ENCODE measurements around the gene WIPF2. TPM values are rescaled to one million over a fixed set of nuclear protein-coding genes. Genes with fewer than 3 reads are reported as not detected.

The WIPF2 gene
- polyA plus RNA-seq, 2 of the 4 experiments (the other 2 are of a cell fraction), result 13.8 to 21.5 TPM

DNA sequence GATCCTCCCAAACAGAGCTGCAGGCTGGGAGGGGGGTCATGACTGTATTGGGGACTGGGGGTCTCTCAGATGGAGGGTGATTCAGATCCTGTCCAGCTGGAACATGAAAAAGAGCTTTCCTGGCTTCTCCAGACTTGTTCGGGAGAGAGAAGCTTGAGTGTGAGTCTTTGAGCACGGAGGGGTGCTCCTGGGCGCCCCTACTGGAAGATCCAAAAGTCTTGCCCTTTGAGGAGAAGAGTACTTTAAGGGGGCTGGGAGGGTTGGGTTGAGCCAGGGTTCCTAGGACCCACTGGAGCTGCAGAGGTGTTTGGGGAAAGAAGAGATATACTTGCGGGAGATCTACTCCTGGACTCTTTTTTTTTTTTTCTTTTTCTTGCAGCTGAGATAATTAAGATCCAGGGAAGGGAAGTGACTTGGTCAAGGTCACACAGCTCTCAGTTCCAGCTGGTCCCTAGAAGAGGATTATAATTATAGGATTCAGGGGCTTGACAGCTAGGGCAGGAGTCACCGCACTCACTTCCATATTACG lies 98.3 kb downstream of the WIPF2 start (continued):
- TF ChIP-seq, protein P1, sequence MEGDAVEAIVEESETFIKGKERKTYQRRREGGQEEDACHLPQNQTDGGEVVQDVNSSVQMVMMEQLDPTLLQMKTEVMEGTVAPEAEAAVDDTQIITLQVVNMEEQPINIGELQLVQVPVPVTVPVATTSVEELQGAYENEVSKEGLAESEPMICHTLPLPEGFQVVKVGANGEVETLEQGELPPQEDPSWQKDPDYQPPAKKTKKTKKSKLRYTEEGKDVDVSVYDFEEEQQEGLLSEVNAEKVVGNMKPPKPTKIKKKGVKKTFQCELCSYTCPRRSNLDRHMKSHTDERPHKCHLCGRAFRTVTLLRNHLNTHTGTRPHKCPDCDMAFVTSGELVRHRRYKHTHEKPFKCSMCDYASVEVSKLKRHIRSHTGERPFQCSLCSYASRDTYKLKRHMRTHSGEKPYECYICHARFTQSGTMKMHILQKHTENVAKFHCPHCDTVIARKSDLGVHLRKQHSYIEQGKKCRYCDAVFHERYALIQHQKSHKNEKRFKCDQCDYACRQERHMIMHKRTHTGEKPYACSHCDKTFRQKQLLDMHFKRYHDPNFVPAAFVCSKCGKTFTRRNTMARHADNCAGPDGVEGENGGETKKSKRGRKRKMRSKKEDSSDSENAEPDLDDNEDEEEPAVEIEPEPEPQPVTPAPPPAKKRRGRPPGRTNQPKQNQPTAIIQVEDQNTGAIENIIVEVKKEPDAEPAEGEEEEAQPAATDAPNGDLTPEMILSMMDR (IDR thresholded peaks at IDR 0.05), result peak; percentile 74
- TF ChIP-seq HEYL (CRISPR knock-in tag; IDR thresholded peaks at IDR 0.05) (no peak), HDAC2 (IDR thresholded peaks at IDR 0.05) (0 out of 2 replicates have a peak, but pooled peaks have one; percentile 25), ZSCAN20 (CRISPR knock-in tag; IDR thresholded peaks at IDR 0.05) (no peak), NPAS2 (CRISPR knock-in tag; IDR thresholded peaks at IDR 0.05; ENCODE audit: borderline replicate concordance) (no peak), POLR2A (IDR thresholded peaks at IDR 0.05; ENCODE audit: low read length) (0 out of 2 replicates have a peak, but pooled peaks have one; percentile 4), ZFP36 (IDR thresholded peaks at IDR 0.05; ENCODE audit: borderline replicate concordance, partially characterized antibody) (peak; percentile 22), NR3C1 (IDR thresholded peaks at IDR 0.05) (no peak), RAD21 (conservative IDR thresholded peaks at IDR 0.05 in 1 of 2, IDR thresholded peaks at IDR 0.05 in 1 of 2) (peak; percentile 48 to 60; a peak in 4 of 5 replicates)

DNA sequence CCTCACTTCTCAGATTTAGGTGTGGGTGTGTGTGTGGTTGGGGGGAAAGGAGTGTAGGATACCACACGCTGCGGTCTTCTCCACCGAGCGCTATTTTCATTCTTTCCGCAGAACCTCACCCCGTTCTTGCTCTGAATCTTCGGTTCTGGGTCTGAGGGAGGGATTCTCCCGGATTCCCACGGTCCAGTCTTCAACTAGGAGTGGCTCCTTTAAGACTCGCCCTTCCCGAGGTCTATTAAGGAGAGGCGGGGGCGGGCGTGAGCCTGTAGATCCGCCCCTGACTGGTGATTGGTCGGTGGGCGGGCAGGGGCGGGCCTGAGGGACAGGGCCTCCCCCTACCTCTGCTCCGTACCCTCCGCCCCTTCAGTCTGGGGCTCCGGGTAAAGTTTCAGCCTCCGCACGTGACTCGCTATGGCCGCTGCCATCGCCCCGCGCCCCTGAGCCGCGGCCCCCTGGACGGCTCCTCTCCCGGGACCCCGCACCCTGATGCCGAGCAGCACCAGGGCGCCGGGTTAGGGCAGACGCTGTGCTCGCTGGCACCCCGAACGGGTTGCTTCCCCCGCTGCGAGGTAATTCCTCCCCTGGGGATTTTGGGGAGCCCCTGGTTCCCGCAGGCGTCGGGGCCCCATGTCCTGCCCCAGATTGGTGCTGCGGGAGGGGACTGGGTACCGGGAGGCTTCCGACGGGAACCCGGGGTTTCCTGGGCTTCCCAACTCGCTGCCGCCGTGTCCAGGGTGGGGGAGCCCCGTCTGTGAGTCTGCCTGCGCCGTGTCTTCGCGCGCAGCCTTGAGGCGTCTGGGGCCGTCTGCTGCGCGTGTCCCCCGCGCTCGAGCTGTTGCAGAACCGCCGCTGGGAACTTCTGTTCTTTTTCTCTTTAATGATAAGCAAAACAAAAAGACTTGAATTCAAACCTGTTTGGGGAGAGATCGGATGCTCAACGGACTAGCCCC lies 99.1 kb downstream of the WIPF2 start:
- no peaks in the 10 kb centered on the region for H3K9me3 ChIP-seq
- H3K4me2 ChIP-seq, result peak overlapping the region; percentile 99
- peak overlapping the region; percentile 81 for H3K4me3 ChIP-seq
- CTCF ChIA-PET, result interaction anchor here (0.8 to 50.4 kb wide), 9 partner anchors 0 to 1370 kb away, joined by 3 to 2395 read pairs (median 7); partner anchors contain the start of genes CDC6, EIF1, GJD3 and RARA
- H3K27ac ChIP-seq, result peak overlapping the region; percentile 95 to 97
- POLR2A ChIA-PET, result interaction anchor here (0.6 to 1.6 kb wide), 9 partner anchors 11 to 1370 kb away, joined by 3 to 14 read pairs (median 4); partner anchors contain the start of gene SMARCE1
- ATAC-seq (peak; percentile 69 to 87), DNase-seq (ENCODE audit: low read depth in 1 of 2, low spot score in 1 of 2) (peak; percentile 98 to 99), FAIRE-seq (no peak)
- peaks cover 86% of the 10 kb centered on the region for H3K4me1 ChIP-seq
- under 1% methylated on average over 43 of the region's 70 CpGs for WGBS (ENCODE audit: missing lambda C conversion rate)
- TF ChIP-seq CBX8 (IDR thresholded peaks at IDR 0.05) (no peak), HEYL (CRISPR knock-in tag; IDR thresholded peaks at IDR 0.05) (no peak), KDM5A (IDR thresholded peaks at IDR 0.05) (0 out of 2 replicates have a peak, but pooled peaks have one; percentile 48), BHLHE40 (IDR thresholded peaks at IDR 0.05; ENCODE audit: low read depth, low read length) (peak; percentile 91), MAZ (IDR thresholded peaks at IDR 0.05; ENCODE audit: borderline replicate concordance, low read depth, low read length) (no peak), ESRRA (IDR thresholded peaks at IDR 0.05; ENCODE audit: borderline replicate concordance, low read length) (no peak), POLR2A (IDR thresholded peaks at IDR 0.05; ENCODE audit: low read length) (peak; percentile 9), CEBPB (IDR thresholded peaks at IDR 0.05) (no peak), HOXA7 (CRISPR knock-in tag; IDR thresholded peaks at IDR 0.05) (no peak), JUN (IDR thresholded peaks at IDR 0.05) (peak; percentile 61 to 66; a peak in 3 of 5 replicates), RFX5 (IDR thresholded peaks at IDR 0.05) (no peak), MYC (IDR thresholded peaks at IDR 0.05; ENCODE audit: borderline replicate concordance, low read length) (0 out of 2 replicates have a peak, but pooled peaks have one; percentile 26), PHF8 (IDR thresholded peaks at IDR 0.05; ENCODE audit: borderline replicate concordance, low read depth) (0 out of 2 replicates have a peak, but pooled peaks have one; percentile 38)
- TF ChIP-seq, protein P1 (IDR thresholded peaks at IDR 0.05), result no peak
- TF ChIP-seq, protein P2, sequence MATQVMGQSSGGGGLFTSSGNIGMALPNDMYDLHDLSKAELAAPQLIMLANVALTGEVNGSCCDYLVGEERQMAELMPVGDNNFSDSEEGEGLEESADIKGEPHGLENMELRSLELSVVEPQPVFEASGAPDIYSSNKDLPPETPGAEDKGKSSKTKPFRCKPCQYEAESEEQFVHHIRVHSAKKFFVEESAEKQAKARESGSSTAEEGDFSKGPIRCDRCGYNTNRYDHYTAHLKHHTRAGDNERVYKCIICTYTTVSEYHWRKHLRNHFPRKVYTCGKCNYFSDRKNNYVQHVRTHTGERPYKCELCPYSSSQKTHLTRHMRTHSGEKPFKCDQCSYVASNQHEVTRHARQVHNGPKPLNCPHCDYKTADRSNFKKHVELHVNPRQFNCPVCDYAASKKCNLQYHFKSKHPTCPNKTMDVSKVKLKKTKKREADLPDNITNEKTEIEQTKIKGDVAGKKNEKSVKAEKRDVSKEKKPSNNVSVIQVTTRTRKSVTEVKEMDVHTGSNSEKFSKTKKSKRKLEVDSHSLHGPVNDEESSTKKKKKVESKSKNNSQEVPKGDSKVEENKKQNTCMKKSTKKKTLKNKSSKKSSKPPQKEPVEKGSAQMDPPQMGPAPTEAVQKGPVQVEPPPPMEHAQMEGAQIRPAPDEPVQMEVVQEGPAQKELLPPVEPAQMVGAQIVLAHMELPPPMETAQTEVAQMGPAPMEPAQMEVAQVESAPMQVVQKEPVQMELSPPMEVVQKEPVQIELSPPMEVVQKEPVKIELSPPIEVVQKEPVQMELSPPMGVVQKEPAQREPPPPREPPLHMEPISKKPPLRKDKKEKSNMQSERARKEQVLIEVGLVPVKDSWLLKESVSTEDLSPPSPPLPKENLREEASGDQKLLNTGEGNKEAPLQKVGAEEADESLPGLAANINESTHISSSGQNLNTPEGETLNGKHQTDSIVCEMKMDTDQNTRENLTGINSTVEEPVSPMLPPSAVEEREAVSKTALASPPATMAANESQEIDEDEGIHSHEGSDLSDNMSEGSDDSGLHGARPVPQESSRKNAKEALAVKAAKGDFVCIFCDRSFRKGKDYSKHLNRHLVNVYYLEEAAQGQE (IDR thresholded peaks at IDR 0.05), result peak; percentile 7; the same call in 1 of the 2 replicates
- TF ChIP-seq, protein P3, sequence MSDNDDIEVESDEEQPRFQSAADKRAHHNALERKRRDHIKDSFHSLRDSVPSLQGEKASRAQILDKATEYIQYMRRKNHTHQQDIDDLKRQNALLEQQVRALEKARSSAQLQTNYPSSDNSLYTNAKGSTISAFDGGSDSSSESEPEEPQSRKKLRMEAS (IDR thresholded peaks at IDR 0.05), result peak; percentile 93
- TF ChIP-seq, protein P4, sequence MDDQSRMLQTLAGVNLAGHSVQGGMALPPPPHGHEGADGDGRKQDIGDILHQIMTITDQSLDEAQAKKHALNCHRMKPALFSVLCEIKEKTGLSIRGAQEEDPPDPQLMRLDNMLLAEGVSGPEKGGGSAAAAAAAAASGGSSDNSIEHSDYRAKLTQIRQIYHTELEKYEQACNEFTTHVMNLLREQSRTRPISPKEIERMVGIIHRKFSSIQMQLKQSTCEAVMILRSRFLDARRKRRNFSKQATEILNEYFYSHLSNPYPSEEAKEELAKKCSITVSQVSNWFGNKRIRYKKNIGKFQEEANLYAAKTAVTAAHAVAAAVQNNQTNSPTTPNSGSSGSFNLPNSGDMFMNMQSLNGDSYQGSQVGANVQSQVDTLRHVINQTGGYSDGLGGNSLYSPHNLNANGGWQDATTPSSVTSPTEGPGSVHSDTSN (IDR thresholded peaks at IDR 0.05), result 0 out of 2 replicates have a peak, but pooled peaks have one; percentile 32
- TF ChIP-seq, protein P5, sequence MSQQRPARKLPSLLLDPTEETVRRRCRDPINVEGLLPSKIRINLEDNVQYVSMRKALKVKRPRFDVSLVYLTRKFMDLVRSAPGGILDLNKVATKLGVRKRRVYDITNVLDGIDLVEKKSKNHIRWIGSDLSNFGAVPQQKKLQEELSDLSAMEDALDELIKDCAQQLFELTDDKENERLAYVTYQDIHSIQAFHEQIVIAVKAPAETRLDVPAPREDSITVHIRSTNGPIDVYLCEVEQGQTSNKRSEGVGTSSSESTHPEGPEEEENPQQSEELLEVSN (IDR thresholded peaks at IDR 0.05; ENCODE audit: borderline replicate concordance, low read depth), result peak; percentile 85
